ENCODE measurements around the gene PTPRE.

The PTPRE gene

DNA sequence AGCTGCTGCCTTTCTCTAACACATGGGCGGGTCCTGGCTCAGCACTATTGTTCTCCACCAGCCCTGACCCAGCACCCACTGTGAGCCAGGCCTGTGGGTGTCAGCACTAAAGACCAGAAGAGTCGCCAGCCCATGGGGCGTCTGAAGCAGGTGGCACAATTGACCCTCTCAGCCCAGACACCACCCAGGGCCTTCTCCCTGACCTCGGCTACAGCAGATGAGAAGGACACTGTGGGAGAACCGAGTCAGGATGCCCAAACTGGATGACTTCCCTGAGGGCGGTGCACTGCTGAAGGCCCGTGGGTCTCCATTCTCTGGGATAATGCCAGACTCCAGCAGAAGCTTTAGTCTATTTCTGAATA is 122.4 kb downstream of the PTPRE start:
- Mint-ChIP-seq H3K4me1 (peaks cover 16% of the 10 kb centered on the region), H3K9me3 (no peaks in the 10 kb centered on the region), H3K27ac (no peak overlapping the region), H3K36me3 (no peaks in the 10 kb centered on the region), H3K4me3 (no peak overlapping the region), H3K27me3 (peaks cover 11% of the 10 kb centered on the region)
- ATAC-seq: no peak

DNA sequence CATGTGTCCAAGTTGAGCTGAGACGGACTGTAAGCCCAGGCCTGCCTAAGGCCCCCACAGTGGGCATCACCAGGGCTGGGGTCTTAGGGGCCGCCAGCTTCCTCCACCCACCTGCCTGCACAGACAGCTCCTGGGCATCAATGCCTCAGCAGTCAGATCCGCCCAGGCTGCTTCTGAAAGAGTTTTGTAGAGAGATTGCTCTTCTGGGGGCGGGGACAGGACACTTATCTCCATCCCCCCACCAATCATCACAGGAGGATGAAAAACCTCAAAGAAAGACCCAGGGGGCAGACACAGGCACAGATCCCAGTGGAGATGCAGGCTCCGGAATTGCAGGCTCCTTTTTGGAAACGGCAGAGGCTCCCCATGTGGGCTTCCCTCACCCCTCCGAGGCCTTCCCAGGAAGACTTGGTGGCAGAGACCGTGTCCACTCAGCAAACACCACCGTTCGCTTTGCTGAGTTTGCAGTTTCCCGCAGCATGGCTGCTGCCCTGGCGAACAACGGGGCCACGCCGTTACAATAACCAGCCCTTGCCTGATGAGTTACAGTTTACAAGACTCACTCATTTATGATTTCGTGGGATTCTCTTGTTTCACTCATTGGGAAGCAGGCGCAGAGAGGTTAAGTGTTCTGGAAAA is 122.9 kb downstream of the PTPRE start:
- Mint-ChIP-seq H3K4me1 (peaks cover 16% of the 10 kb centered on the region), H3K27me3 (peaks cover 11% of the 10 kb centered on the region), H3K27ac (no peak overlapping the region), H3K9me3 (no peaks in the 10 kb centered on the region), H3K4me3 (no peak overlapping the region), H3K36me3 (no peaks in the 10 kb centered on the region)
- no peak for ATAC-seq

DNA sequence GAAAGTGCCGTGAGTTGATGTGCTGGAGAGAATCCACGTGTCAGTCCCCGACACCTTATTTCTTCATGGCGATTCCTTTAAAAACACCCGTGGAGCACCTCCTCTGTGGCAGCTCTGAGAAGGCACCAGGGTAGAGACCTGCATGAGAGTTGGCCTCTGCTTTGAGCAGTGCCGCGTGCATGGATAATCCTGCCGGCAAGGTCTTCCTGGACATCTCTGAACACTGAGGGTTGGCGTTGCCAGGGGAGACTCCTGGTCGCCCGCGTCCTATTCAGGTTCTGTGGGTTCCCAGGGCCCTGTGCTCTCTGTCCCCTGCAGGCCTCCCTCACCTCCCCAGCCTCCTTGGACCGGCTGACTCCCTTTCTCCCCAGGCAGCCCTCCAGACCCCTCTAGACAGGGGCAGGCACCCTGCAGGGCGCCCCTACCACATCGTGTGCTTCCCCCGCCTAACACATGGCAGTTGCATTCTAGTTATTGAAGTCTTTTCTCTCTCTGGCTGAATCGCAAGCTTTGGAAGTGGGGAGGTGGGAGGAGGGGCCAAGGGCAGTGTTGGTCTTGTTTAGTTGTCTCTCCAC is 123.7 kb downstream of the PTPRE start:
- Mint-ChIP-seq H3K36me3 (no peaks in the 10 kb centered on the region), H3K27me3 (peaks cover 15% of the 10 kb centered on the region), H3K27ac (no peak overlapping the region), H3K9me3 (no peaks in the 10 kb centered on the region), H3K4me3 (no peak overlapping the region), H3K4me1 (peaks cover 19% of the 10 kb centered on the region)
- no peak for ATAC-seq

DNA sequence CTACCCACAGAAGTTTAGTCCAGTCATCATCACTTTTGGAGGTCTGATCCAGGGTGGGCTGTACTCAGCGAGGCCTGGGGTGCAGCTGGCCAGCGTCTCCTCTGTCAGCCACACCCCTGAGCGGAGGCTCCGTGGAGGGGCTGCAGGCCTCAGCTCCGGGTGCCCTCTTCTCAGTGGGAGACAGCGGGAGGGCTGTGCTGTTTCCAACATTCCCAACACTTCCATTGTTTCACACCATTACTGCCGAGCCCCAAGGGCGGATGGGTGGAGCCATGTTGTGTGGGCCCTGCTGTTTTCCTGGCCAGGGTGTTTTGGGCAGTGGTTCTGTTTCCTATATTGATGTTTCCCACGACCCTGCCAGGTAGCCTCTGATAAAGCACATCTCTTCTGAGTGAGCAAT is 124.3 kb downstream of the PTPRE start:
- Mint-ChIP-seq H3K4me1 (peaks cover 16% of the 10 kb centered on the region), H3K27me3 (peaks cover 21% of the 10 kb centered on the region), H3K9me3 (no peaks in the 10 kb centered on the region), H3K36me3 (no peaks in the 10 kb centered on the region), H3K4me3 (no peak overlapping the region), H3K27ac (no peak overlapping the region)
- ATAC-seq: no peak

DNA sequence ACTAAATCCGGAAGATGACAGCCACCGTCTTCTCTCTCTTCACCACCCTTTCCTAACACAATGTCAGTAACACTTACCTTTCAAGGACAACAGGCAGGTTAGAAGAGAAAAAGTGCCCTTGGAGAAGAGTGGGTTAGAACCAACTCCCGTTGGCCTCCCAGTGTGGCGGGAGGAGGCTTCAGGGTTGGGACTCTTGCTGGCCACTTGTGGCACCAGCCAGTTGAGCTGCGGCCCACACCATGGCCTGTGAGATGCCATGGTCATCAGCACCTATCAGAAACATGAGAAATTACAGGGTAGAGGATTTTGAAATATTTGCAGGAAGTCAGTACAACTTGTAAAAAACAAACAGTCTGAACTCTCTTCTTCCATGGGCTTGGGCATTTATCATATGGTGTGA is 125.6 kb downstream of the PTPRE start:
- no peak overlapping the region for H3K27ac Mint-ChIP-seq
- no peaks in the 10 kb centered on the region for H3K36me3 Mint-ChIP-seq
- H3K27me3 Mint-ChIP-seq: peaks cover 22% of the 10 kb centered on the region
- no peaks in the 10 kb centered on the region for H3K9me3 Mint-ChIP-seq
- no peak overlapping the region for H3K4me3 Mint-ChIP-seq
- no peak for ATAC-seq
- peaks cover 6% of the 10 kb centered on the region for H3K4me1 Mint-ChIP-seq

DNA sequence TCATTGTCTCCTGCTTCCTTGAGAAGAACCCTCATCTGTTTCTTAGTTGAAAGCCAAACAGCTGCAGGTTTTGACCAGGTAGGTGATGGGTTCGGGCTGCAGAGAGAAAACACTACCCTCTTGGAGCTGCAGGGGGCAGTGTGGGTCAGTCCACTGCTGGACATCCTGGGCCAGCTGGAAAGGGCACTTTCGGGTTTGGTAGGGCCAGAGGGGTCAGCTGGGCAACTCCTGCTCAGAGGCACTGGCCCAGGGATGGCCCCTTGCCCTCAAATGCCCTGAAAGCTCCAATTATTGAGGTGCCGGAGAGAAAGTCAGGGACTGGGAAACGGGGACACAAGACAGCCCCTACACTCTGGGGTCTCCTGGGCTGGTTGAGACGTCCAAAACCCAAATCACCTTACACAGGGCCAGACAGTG is 128.7 kb downstream of the PTPRE start:
- peaks cover 6% of the 10 kb centered on the region for H3K4me1 Mint-ChIP-seq
- no peaks in the 10 kb centered on the region for H3K36me3 Mint-ChIP-seq
- ATAC-seq: no peak
- no peak overlapping the region for H3K4me3 Mint-ChIP-seq
- no peak overlapping the region for H3K27ac Mint-ChIP-seq
- H3K27me3 Mint-ChIP-seq: peaks cover 11% of the 10 kb centered on the region
- H3K9me3 Mint-ChIP-seq: no peaks in the 10 kb centered on the region

DNA sequence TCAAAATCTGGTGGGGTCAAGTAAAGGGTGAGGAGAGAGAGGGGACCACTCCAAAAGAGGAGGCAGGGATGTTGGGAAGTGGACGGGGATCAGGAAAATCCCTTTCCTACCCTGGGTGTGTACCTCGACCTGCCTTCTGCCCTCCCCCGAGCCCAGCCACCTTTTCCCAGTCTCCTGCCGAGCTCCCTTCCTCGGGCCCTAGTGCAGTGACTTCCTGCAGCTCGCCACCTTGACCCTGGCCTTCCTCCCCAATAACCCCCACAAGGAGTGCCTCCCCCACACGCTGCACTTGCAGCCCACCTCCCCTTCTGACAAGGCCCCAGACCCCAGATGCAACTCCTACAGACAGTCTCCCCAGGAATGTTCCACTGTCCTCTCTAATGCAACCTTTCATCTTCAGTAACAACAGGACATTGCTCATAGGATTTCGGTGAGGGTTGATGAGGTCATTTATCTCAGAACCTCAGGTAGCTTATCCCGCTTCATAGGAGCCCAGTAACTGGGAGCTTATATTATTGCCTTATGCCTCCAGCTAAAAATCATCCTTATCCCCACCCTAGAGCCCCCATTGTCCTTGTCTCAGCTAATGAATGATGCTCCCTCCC is 129.2 kb downstream of the PTPRE start:
- Mint-ChIP-seq H3K4me1 (peaks cover 6% of the 10 kb centered on the region), H3K36me3 (no peaks in the 10 kb centered on the region), H3K27me3 (peaks cover 11% of the 10 kb centered on the region), H3K4me3 (no peak overlapping the region), H3K9me3 (no peaks in the 10 kb centered on the region), H3K27ac (no peak overlapping the region)
- ATAC-seq: no peak

DNA sequence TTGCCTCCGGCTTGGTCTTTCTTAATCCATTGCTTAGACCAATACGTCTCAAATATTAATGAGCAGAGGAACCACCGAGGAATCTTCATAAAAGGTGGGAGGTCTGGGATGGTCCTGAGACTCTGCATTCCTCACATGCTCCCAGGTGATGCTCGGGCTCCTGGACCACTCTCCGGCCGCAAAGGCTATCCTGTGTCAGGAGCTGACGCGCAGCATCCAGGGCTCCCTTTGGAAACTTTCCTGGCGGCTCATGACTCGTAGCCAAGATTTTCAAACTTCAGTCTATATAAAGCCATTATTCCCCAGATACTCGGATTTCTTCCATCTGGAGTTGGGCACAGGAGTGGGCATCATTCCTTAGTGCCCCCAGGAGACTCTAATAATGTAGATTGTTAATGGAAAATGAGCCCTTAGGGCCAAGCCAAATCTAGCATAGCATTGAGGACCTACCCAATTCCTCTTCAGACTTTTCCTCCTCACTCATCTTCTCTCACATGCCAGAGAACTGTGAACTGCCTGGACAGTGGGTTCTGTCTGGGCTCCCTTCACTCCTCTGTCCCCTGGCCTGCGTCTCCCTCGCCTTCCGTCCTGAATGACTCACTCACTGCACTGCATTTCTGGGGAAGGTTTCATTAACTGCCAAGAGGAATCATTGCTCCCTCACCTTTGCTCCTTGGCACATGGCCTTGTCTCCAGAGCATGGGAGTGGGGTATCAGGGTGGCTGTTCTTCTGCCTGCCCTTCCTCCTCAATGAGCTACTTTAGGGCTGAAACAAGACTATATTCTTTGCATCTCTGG is 130.0 kb downstream of the PTPRE start:
- Mint-ChIP-seq H3K27ac (peak overlapping the region; percentile 18), H3K4me1 (peaks cover 6% of the 10 kb centered on the region), H3K9me3 (no peaks in the 10 kb centered on the region), H3K4me3 (no peak overlapping the region), H3K27me3 (peaks cover 11% of the 10 kb centered on the region), H3K36me3 (no peaks in the 10 kb centered on the region)
- ATAC-seq: no peak

DNA sequence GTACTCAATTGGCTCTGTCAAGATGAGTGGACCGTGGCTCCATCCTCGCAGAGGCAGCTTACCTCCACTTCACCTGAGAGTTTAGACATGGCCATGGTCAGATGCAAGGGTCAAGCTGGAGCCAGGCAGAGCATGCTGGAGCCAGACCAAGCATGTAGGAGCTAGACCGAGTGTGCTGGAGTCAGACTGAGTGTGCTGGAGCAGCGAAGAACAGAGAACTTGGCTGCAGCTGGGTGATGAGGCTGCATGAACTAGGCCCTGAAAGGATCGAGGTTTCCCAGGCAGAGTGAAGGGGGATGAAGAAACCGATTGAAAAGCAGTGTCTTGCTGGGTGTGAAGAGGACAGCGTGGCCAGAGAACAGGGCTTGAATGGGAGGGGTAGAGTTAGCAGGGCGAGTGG is 133.2 kb downstream of the PTPRE start:
- Mint-ChIP-seq H3K27me3 (peaks cover 11% of the 10 kb centered on the region), H3K36me3 (no peaks in the 10 kb centered on the region), H3K4me1 (peaks cover 10% of the 10 kb centered on the region), H3K27ac (no peak overlapping the region), H3K4me3 (no peak overlapping the region), H3K9me3 (no peaks in the 10 kb centered on the region)
- no peak for ATAC-seq

DNA sequence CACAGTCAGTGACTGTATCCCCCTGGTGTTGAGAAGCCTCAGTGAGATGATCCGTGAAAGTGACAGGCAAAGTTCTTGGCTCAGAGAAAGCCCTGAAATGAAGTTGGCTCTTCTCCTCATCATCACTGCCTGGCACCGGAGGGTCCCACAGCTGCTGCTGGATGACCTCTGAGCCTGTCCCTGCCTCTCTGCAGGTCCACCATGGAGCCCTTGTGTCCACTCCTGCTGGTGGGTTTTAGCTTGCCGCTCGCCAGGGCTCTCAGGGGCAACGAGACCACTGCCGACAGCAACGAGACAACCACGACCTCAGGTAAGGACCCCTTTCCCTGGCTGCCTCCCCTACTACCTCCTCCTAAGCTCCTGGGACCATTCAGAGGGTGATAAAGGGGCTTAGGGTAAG is 133.8 kb downstream of the PTPRE start:
- H3K9me3 Mint-ChIP-seq: no peaks in the 10 kb centered on the region
- no peaks in the 10 kb centered on the region for H3K36me3 Mint-ChIP-seq
- H3K27ac Mint-ChIP-seq: no peak overlapping the region
- H3K4me3 Mint-ChIP-seq: no peak overlapping the region
- peaks cover 6% of the 10 kb centered on the region for H3K27me3 Mint-ChIP-seq
- no peak for ATAC-seq
- H3K4me1 Mint-ChIP-seq: peaks cover 12% of the 10 kb centered on the region

DNA sequence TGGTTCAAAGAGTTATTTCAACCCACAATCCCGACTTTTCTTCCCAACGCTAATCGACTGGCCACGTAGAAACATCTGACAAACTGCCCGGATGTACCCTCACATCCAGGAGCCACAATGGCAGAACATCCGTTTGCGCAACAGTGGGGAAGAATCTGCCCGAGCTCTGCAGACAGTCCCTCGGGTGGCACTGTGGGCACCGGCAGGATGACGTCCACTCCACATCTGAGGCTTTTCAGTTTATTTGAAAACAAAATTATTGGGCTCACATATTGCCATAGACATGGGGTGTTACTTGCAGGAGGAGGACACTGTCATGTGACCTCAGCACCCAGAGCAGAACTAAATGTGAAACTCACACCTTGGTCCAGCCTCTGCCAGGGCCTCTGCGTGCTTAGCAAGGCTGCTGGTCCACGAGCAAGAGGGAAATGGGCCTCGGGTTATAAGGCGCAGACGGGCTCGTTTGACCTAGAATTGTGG is 135.3 kb downstream of the PTPRE start:
- Mint-ChIP-seq H3K4me3 (no peak overlapping the region), H3K4me1 (peaks cover 25% of the 10 kb centered on the region)
- no peak for ATAC-seq

DNA sequence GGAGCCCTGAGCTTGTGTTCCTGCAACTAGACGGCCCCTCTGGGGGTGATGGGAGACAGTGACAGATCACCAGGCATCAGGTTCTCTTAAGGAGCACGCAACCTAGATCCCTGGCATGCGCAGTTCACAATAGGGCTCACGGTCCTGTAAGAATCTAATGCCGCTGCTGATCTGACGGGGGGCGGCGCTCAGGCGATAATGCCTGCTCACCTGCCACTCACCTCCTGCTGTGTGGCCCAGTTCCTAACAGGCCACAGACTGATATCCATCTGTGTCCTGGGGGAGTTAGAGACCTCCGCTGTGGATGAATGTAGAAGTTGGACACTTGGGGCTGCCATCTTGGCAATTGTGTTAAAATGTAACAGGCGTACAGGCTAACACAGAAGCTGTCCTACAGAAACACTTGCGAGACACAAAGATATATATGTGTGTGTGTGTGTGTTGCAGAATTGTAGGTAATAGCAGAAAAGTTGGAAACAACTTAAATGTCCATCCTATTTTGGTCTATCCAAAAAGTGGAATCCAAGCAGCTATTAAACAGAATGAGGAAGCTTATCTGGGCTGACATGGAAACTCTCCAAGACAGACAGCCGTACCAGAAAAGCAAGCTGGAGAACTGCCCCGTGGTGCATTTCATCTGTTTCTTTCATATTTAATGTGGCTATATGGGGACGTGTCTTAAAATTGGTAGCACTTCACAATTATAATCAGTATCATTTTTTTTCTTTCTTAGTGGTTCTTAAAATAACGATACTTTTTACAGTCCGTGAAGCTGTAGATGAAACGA is 136.5 kb downstream of the PTPRE start:
- H3K4me3 Mint-ChIP-seq: no peak overlapping the region
- ATAC-seq: no peak
- peaks cover 38% of the 10 kb centered on the region for H3K4me1 Mint-ChIP-seq
- H3K27ac Mint-ChIP-seq: no peak overlapping the region
- no peaks in the 10 kb centered on the region for H3K9me3 Mint-ChIP-seq
- no peaks in the 10 kb centered on the region for H3K36me3 Mint-ChIP-seq
- no peaks in the 10 kb centered on the region for H3K27me3 Mint-ChIP-seq

More for the DNA sequence above, 135.3 kb downstream of the PTPRE start:
- Mint-ChIP-seq H3K27me3 (no peaks in the 10 kb centered on the region), H3K27ac (no peak overlapping the region), H3K36me3 (no peaks in the 10 kb centered on the region), H3K9me3 (no peaks in the 10 kb centered on the region)

DNA sequence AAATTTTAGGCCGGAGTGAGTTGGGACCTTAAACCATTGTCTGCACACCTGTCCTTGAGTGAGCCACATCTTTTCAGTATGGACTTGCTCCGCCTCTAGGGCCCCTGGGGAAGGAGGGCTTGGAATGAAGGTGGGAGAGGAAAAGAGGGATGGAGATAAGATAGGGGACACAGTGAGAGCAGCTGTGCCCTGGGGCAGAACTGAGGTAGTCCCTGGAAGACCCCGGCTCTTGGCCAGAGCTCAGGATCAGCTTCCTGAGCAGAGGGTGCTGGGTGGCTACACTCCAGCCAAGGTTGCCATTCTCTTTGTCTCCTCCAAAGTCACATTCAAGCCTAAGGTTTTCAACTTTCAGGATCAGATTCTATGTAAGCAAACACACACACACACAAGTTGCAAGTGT is 137.3 kb downstream of the PTPRE start:
- no peak overlapping the region for H3K4me3 Mint-ChIP-seq
- no peak for ATAC-seq
- peaks cover 43% of the 10 kb centered on the region for H3K4me1 Mint-ChIP-seq
- no peaks in the 10 kb centered on the region for H3K9me3 Mint-ChIP-seq
- no peaks in the 10 kb centered on the region for H3K27me3 Mint-ChIP-seq
- peaks cover under 1% of the 10 kb centered on the region for H3K36me3 Mint-ChIP-seq
- no peak overlapping the region for H3K27ac Mint-ChIP-seq

DNA sequence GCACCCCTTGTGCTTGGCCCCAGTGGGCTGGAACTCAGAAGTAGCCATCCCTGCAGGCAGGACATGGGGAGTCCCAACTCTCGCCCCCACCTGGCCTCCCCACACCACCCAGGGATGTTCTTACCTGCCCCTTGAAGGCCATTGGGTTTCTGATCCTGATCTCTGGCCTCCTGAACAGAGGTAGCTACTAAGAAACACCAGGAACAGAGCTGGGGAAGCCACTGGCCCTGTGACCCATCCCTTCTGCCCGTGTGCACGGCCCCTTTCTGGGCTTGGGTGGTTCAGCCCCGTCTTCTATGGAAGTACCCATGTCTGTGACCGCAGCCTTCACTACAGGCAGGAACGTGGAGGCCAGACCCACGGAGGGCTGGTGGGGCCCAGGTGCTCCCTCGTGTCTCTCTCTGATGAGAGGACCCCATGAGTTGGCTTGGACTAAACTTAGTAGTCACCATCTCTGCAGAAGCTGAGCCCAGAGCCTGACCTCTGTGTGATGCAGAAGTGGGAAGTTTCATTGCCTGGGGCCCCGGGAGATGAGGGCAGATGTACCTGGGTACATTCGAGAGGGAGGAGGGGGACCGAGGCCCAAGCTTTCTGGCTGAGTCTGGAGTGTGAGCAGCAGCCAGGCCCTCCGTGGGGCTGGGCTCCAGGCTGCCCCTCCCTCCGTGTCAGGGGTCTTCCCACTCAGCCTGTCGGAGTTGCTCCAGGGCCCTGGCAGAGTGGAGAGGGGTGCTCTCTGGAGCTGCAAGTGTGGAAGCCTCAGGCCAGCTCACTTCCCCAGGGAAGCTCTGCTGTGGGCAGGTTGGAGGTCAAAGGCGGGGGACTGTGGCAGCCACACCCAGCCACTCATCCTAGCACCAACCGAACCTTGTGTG is 138.3 kb downstream of the PTPRE start:
- Mint-ChIP-seq H3K9me3 (peaks cover 2% of the 10 kb centered on the region), H3K27ac (peak overlapping the region; percentile 85), H3K4me3 (no peak overlapping the region), H3K36me3 (peaks cover 10% of the 10 kb centered on the region), H3K4me1 (peaks cover 52% of the 10 kb centered on the region), H3K27me3 (no peaks in the 10 kb centered on the region)
- no peak for ATAC-seq
